H1 (cell line): ENCODE data around the gene CHD1. TPM values are rescaled to one million over a fixed set of nuclear protein-coding genes. Genes with fewer than 3 reads are reported as not detected.

Experiments used
- RFX5 ChIP-seq: IDR thresholded peaks from 2 replicates; pipeline ENCODE4 v1.6.1; 2011; ENCODE audit warnings: low read depth, low read length, improper control_type of control experiment, borderline replicate concordance
- polyA plus RNA-seq, 7 experiments: library from polyadenylated mRNA; depleted of rRNA in 3 of 7; stranded (reverse) in 5 of 7; unstranded in 2 of 7; fragments of >200 nt in 5 of 7; fragments of 200-250 nt in 2 of 7; gene quantifications; 1 replicate in 5 of 7; 2 replicates in 1 of 7; 4 replicates in 1 of 7; pipeline versions ENCODE4 v1.2.1 to v1.2.3, GENCODE V29; 2011 to 2013; ENCODE audit warnings: missing spikeins in 2 of 7, mixed read lengths in 2 of 7
- total RNA-seq: library from RNA; stranded (reverse); fragmentation: NEBNext Ultra II Directional; extraction: Animal tissue kit (Norgen Biotek cat#: 25700); gene quantifications from 2 replicates; pipeline ENCODE4 v1.2.1, GENCODE V29; 2021

CHD1 gene
- total and polyA plus RNA-seq, 2 of the 8 experiments (the other 6 are each of a cell fraction or from before 2014, with no cell fraction given), result 15.6 to 53.0 TPM

DNA sequence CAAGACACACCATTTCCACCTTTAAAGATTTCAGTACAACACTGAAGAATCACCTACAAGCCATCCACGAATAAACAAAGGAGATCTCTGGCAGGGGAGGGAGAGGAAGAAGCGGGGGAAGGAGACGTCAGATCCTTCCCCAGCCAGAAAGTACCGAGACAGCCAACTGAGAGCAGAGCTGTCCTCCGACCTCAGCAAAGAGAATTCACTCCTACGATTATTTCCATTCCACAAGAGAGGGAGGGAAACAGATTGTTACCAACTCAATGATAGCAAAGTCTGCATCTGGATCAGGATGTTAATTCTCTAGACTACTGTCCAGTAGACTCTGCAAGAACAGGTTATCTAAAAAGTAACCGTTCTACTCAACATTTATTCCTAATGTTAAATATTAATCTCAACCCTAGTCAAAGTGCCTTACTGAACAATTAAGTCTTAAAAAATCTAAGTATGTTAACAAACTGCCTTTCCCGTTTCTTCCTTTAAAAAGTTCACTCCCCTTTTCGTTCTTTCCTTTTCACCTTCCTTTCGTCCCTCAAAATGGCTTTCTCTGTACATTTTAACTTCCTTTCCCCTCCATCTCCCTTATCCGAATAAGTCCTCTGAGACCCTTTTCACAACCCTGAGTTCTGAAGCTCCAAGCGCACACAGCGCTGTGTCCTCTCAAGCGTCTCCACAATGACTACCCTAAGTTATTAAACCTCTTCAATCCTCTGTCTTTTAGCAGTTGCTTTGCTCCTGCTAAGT is 1.4 kb downstream of the CHD1 start (continued):
- TF ChIP-seq RFX5, result no peak
